ENCODE data around the gene CAMK2A. TPM values are rescaled to one million over a fixed set of nuclear protein-coding genes. Genes with fewer than 3 reads are reported as not detected.

CAMK2A gene
- total RNA-seq, 6 experiments from 2014 or later = 0.09 to 0.64 (median 0.18) TPM

DNA sequence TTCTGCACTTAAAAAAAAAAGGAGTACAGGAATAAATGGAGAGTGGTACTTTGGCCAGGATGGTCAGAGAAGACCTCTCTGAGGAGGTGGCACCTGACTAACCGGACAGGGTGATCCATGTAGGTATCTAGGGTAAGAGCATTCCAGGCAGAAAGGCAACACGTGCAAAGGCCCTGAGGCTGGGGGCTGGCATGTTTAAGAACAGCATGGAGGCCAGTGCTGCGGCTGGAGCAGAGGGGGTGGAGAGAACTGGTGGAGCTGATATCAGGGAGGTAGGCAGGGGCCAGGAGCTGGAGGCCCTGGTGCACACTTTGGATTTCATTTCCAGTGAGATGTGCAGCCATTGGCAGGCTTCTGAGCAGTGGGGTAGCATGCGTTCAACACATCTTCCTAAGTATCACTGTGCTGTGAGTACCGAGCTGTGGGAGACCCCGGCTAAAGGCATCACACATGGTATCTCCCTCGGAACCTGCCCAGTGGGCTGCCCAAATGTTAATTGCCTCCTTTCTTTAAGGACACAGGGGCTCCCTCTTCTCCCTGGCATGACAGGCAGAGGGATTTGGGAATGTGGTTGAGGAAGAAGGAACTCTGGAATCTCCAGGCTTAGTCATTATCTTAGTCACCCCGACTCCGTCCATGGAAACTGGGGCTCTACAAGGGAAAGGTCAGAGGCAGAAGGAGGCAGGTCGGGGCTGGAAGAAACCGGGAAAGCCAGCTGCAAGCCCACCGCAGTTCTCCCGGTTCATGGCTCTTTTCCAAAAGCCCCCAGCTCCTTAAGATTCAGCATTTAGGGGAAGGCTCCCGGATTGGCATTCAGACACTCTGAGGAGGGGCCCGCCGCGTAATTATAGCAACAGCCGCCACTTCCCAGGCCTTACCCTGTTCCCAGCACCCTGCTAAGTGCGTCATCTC is 81.1 kb downstream of the CAMK2A start:
- Mint-ChIP-seq H3K36me3 (ENCODE audit: low read depth) (no peaks in the 10 kb centered on the region), H3K4me1 (ENCODE audit: low read depth) (peaks cover 26% of the 10 kb centered on the region), H3K9me3 (no peaks in the 10 kb centered on the region), H3K27ac (peak overlapping the region; percentile 80), H3K4me3 (peak overlapping the region; percentile 45), H3K27me3 (ENCODE audit: insufficient read depth) (no peaks in the 10 kb centered on the region; the same call in 1 of the 2 replicates)
- DNase-seq = peak; percentile 64
- TF ChIP-seq, protein P1, sequence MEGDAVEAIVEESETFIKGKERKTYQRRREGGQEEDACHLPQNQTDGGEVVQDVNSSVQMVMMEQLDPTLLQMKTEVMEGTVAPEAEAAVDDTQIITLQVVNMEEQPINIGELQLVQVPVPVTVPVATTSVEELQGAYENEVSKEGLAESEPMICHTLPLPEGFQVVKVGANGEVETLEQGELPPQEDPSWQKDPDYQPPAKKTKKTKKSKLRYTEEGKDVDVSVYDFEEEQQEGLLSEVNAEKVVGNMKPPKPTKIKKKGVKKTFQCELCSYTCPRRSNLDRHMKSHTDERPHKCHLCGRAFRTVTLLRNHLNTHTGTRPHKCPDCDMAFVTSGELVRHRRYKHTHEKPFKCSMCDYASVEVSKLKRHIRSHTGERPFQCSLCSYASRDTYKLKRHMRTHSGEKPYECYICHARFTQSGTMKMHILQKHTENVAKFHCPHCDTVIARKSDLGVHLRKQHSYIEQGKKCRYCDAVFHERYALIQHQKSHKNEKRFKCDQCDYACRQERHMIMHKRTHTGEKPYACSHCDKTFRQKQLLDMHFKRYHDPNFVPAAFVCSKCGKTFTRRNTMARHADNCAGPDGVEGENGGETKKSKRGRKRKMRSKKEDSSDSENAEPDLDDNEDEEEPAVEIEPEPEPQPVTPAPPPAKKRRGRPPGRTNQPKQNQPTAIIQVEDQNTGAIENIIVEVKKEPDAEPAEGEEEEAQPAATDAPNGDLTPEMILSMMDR (IDR thresholded peaks at IDR 0.05) = no peak

GRCh38 chr5:150206779-150207115 is 82.8 kb downstream of the CAMK2A start:
- TF ChIP-seq, protein P1 (IDR thresholded peaks at IDR 0.05) = no peak
- Mint-ChIP-seq H3K36me3 (ENCODE audit: low read depth) (no peaks in the 10 kb centered on the region), H3K4me1 (ENCODE audit: low read depth) (peaks cover 24% of the 10 kb centered on the region), H3K4me3 (no peak overlapping the region), H3K27me3 (ENCODE audit: insufficient read depth) (no peaks in the 10 kb centered on the region; the same call in none of the 2 replicates), H3K9me3 (no peaks in the 10 kb centered on the region), H3K27ac (no peak overlapping the region)
- no peak for DNase-seq

GRCh38 chr5:150206098-150206778 is 83.3 kb downstream of the CAMK2A start:
- H3K9me3 Mint-ChIP-seq = no peaks in the 10 kb centered on the region
- no peak overlapping the region for H3K4me3 Mint-ChIP-seq
- no peak overlapping the region for H3K27ac Mint-ChIP-seq
- no peaks in the 10 kb centered on the region for H3K36me3 Mint-ChIP-seq (ENCODE audit: low read depth)
- DNase-seq = peak; percentile 15
- TF ChIP-seq, protein P1 (IDR thresholded peaks at IDR 0.05) = no peak
- no peaks in the 10 kb centered on the region; the same call in none of the 2 replicates for H3K27me3 Mint-ChIP-seq (ENCODE audit: insufficient read depth)
- peaks cover 24% of the 10 kb centered on the region for H3K4me1 Mint-ChIP-seq (ENCODE audit: low read depth)

DNA sequence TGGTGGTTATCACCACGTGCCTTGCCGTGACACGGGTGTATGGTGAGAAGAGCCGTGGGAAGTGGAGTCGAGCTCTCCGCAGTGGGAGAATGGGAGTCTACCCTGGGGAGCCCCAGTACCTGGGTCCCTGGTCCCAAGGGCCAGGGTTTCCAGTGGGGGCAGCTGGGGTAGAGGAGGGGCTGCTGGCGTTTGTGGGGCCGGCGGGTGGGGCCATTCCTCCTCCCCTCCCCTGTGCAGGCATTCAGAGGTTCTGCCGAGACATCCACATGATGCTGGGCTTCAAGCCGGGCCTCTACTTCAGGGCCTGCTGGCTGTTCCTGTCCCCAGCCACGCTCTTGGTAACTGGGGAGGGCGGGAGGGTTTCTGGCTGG is 85.0 kb downstream of the CAMK2A start:
- no peak for DNase-seq
- TF ChIP-seq, protein P1 (IDR thresholded peaks at IDR 0.05) = no peak
- H3K4me1 Mint-ChIP-seq (ENCODE audit: low read depth) = peaks cover 18% of the 10 kb centered on the region
- no peak overlapping the region for H3K27ac Mint-ChIP-seq
- H3K9me3 Mint-ChIP-seq = no peaks in the 10 kb centered on the region
- no peak overlapping the region for H3K4me3 Mint-ChIP-seq
- no peaks in the 10 kb centered on the region for H3K36me3 Mint-ChIP-seq (ENCODE audit: low read depth)
- H3K27me3 Mint-ChIP-seq (ENCODE audit: insufficient read depth) = peaks cover 13% of the 10 kb centered on the region

DNA sequence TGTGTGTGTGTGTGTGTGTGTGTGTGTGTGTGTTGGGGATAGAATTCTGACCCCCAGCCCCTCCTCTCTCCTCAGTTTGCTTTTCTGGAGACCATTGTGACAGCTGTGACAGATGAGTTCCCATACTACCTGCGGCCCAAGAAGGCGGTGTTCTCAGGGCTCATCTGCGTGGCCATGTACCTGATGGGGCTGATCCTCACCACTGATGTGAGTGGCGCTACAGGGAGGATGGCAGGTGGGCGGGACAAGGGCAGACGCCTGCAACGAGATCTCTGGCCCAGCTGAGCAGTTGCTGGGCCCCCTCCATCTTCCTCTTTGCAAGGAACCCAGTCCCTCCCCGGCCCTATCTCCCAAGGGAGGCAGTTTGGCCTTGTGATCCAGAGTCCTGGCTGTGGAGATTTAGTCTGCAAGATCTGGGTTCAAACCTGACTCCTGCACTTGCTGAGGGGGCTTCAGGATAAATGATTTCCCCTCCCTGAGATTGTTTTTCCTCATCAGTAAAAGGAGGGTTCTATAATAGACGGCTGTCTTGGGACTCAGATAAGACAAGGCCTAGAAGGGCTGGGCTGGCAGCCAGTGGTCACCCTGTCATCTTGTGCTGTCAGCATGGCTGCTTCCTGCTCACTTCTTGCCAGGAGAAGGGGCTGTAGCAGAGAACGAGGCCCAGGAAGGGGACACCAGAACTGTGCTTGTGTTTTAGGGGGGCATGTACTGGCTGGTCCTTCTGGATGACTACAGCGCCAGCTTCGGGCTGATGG is 85.6 kb downstream of the CAMK2A start:
- no peak overlapping the region for H3K27ac Mint-ChIP-seq
- DNase-seq = no peak
- peaks cover 19% of the 10 kb centered on the region for H3K27me3 Mint-ChIP-seq (ENCODE audit: insufficient read depth)
- H3K36me3 Mint-ChIP-seq (ENCODE audit: low read depth) = no peaks in the 10 kb centered on the region
- H3K4me1 Mint-ChIP-seq (ENCODE audit: low read depth) = peaks cover 13% of the 10 kb centered on the region
- TF ChIP-seq, protein P1 (IDR thresholded peaks at IDR 0.05) = no peak
- H3K9me3 Mint-ChIP-seq = no peaks in the 10 kb centered on the region
- H3K4me3 Mint-ChIP-seq = no peak overlapping the region

All from HFFc6 (cell line).